PC-3 (cell line): ENCODE results near the gene CEP120.

Source experiments
- EZH2phosphoT487 ChIP-seq: fragments of 300-600 bp; sonication (generic); IDR thresholded peaks from 2 replicates; pipeline ENCODE4 v1.6.1; 2018; ENCODE audit warnings: mild to moderate bottlenecking, antibody characterized with exemption, low read length, borderline replicate concordance
- TF ChIP-seq, protein P1 (sequence below): fragments of 300-600 bp; sonication (generic); conservative IDR thresholded peaks from 2 replicates; pipeline ENCODE4 v1.5.1; 2017; ENCODE audit warnings: antibody characterized with exemption, low read depth, mild to moderate bottlenecking, low read length

DNA sequence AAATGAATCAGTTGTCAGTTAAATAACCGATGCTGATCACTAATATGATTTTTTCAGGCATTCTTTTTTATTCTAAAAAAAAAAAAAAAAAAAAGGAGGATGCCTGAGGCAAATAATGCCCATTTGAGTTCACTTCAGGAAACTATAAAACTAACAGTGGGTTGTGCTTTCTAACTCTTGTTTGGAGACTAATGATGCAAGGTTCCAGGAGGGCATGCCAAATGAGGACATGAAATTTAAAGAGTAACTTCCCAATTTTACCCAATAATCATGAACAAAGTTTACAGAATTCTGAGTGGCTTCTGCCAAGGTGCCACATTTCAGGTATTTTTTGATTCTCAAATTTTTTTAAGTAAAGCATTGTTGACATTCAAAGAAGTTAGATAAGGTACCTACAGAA lies 41.0 kb downstream of the CEP120 start:
- TF ChIP-seq, protein P1, sequence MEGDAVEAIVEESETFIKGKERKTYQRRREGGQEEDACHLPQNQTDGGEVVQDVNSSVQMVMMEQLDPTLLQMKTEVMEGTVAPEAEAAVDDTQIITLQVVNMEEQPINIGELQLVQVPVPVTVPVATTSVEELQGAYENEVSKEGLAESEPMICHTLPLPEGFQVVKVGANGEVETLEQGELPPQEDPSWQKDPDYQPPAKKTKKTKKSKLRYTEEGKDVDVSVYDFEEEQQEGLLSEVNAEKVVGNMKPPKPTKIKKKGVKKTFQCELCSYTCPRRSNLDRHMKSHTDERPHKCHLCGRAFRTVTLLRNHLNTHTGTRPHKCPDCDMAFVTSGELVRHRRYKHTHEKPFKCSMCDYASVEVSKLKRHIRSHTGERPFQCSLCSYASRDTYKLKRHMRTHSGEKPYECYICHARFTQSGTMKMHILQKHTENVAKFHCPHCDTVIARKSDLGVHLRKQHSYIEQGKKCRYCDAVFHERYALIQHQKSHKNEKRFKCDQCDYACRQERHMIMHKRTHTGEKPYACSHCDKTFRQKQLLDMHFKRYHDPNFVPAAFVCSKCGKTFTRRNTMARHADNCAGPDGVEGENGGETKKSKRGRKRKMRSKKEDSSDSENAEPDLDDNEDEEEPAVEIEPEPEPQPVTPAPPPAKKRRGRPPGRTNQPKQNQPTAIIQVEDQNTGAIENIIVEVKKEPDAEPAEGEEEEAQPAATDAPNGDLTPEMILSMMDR = no peak
- TF ChIP-seq EZH2phosphoT487 = no peak
